Measurements from ENCODE around the gene SUSD3. TPM values are rescaled to one million over a fixed set of nuclear protein-coding genes. Genes with fewer than 3 reads are reported as not detected.

SUSD3 gene
- total and polyA plus RNA-seq, 7 experiments from 2014 or later: 62.8 to 315 (median 78.8) TPM

DNA sequence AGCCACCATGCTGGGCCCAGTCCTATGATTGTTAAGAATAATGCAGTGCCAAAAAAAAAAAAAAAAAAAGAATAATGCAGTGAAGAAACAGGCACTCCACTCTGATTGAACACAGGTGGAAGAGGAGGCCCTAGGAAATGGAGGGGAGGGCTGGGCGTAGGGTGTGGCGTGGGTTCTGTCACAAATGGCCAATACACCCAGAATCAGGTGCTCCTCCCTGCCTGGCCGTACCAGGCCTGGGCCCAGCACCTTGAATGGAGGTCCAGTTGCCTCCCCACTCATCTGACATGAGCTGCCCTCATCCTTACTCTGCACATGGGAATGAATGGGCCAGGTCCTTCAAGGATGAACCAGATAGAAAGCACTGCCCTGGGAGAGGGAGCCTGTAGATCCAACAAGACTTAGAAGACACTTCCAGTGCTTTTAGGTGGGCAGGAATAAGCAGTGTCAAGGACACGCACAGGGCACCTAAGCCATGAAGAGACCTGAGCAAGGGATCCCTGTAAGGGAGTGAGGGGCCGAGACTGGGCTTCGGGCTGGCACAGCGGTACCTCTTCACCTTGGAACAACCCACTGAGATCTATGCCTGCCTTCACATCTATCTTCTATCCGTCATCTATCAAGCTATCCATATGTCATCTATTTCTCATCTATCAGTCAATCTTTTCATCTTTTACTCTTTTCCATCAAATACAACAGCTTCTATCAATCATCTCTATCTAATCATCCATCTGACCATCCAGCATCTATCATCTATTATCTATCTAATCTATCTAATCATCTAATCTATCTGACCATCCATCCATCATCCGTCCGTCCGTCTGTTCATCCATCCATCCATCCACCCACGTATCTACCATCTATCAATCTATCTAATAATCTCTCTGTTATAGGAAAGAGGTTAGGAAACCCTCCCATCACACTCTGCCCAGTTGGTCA lies 59.7 kb downstream of the SUSD3 start:
- peaks cover 17 to 32% (median 28%) of the 10 kb centered on the region in 7 donors for H3K4me1 Mint-ChIP-seq
- H3K4me3 Mint-ChIP-seq: no peak overlapping the region
- DNase-seq (peak in 1 of 9 donors; percentile 3), ATAC-seq (no peak)
- Histone ChIP-seq H3K36me3 (ENCODE audit: control insufficient read depth in 2 of 3, insufficient read depth in 3 of 3, low read length in 3 of 3) (peaks cover 0 to 32% (median 0%) of the 10 kb centered on the region in 3 experiments), H3K27ac (ENCODE audit: low read depth, low read length) (no peak overlapping the region), H3K27me3 (ENCODE audit: control insufficient read depth in 2 of 2, insufficient read depth in 2 of 2, low read length in 2 of 2) (no peaks in the 10 kb centered on the region), H3K9me3 (ENCODE audit: control insufficient read depth in 2 of 3, low read length in 3 of 3) (no peaks in the 10 kb centered on the region), H3K4me3 (ENCODE audit: low read length) (no peak overlapping the region), H3K4me1 (ENCODE audit: control insufficient read depth in 2 of 2, insufficient read depth in 2 of 2, low read length in 2 of 2) (peaks cover 5 to 8% of the 10 kb centered on the region in 2 donors)
- no peaks in the 10 kb centered on the region for H3K27me3 Mint-ChIP-seq
- intact Hi-C loops (cut with micrococcal nuclease): no loop called here
- H3K36me3 Mint-ChIP-seq: peaks cover 0 to 3% (median 0%) of the 10 kb centered on the region in 5 donors
- H3K27ac Mint-ChIP-seq: peak overlapping the region in 7 of 9 donors; percentile 1 to 51 (median 8)
- no peaks in the 10 kb centered on the region for H3K9me3 Mint-ChIP-seq
- CTCF ChIA-PET: interaction anchor here (0.6 to 1.4 kb wide), 4 partner anchors 8 to 263 kb away, joined by 3 to 6 read pairs (median 4); no protein-coding TSS in a partner anchor
- POLR2A ChIA-PET: interaction anchor here (0.7 to 2.0 kb wide), 6 partner anchors 10 to 22 kb away, joined by 3 to 7 read pairs (median 5); partner anchors contain the start of genes CARD19 and NINJ1

DNA sequence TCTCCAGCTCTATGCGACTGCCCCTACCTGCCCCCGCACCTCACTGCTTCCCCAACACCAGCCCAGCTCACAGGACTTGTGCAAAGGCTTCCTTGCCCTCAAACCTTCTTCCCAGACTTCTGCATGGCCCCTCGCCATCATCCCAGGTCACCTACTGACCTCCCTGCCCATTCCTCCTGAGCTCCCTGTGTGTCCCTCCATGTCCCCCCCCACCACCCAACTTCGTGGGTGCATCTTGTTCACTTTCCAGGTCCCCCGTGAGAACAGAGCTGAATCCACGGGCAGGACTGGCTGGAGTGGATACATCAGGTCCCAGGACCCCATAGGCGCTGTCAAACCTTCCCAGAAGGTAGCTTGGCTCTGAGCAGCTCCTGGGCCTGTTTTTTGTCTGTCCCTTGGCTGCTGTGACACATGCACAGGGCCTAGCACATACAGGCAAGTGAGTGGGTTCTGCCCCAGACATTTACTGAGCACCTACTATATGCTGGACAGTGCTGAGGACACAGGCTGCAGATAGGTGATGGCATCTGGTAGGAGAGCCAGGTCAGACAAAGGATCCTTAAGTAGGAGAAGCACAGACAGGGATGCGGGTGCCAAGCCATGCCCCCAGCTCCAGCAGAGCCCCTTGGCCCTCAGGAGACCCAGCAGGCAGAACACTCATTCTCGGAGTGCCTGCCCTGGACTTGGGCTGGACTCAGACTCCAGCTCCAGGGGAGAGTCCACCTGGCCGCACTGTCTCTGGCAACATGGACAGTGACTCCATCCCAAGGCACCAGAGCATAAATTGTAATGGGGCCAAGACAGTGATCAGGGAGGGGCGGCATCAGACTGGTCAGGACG lies 60.6 kb downstream of the SUSD3 start:
- H3K9me3 ChIP-seq (ENCODE audit: control insufficient read depth in 2 of 3, low read length in 3 of 3): no peaks in the 10 kb centered on the region
- H3K27me3 Mint-ChIP-seq: no peaks in the 10 kb centered on the region
- no peaks in the 10 kb centered on the region for H3K9me3 Mint-ChIP-seq
- ATAC-seq (no peak), DNase-seq (peak in 1 of 9 donors; percentile 6)
- CTCF ChIA-PET: interaction anchor here (0.5 to 1.4 kb wide), 3 partner anchors 9 to 147 kb away, joined by 3 to 5 read pairs (median 5); no protein-coding TSS in a partner anchor
- peaks cover 17 to 37% (median 29%) of the 10 kb centered on the region in 7 donors for H3K4me1 Mint-ChIP-seq
- no peak overlapping the region for H3K27ac ChIP-seq (ENCODE audit: low read depth, low read length)
- H3K4me3 ChIP-seq (ENCODE audit: low read length): no peak overlapping the region
- H3K4me1 ChIP-seq (ENCODE audit: control insufficient read depth in 2 of 2, insufficient read depth in 2 of 2, low read length in 2 of 2): peaks cover 5 to 8% of the 10 kb centered on the region in 2 donors
- peak overlapping the region in 3 of 10 donors; percentile 48 to 67 (median 49) for H3K4me3 Mint-ChIP-seq
- H3K36me3 Mint-ChIP-seq: peaks cover 0 to 8% (median 0%) of the 10 kb centered on the region in 5 donors
- POLR2A ChIA-PET: interaction anchor here (0.7 to 2.0 kb wide), 7 partner anchors 10 to 25 kb away, joined by 3 to 7 read pairs (median 3); partner anchors contain the start of genes CARD19 and NINJ1
- H3K27me3 ChIP-seq (ENCODE audit: control insufficient read depth in 2 of 2, insufficient read depth in 2 of 2, low read length in 2 of 2): no peaks in the 10 kb centered on the region
- H3K27ac Mint-ChIP-seq: peak overlapping the region in 7 of 9 donors; percentile 28 to 91 (median 77)
- intact Hi-C loops (cut with micrococcal nuclease): no loop called here
- H3K36me3 ChIP-seq (ENCODE audit: control insufficient read depth in 2 of 3, insufficient read depth in 3 of 3, low read length in 3 of 3): peaks cover 0 to 31% (median 0%) of the 10 kb centered on the region in 3 experiments

DNA sequence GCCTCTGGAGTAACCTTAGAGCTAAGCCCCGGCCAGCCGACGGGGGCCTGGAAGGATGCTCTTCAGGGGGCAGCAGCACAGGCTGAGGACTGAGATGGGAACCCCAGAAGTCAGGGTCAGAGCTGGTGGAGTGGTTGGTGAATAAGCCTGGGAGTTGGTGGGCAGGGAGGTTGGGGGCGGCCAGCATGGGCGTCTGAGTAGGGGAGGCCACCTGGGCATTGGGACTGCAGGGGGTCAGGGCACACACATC lies 61.1 kb downstream of the SUSD3 start:
- H3K4me1 Mint-ChIP-seq: peaks cover 18 to 38% (median 29%) of the 10 kb centered on the region in 7 donors
- peaks cover 5 to 9% of the 10 kb centered on the region in 2 donors for H3K4me1 ChIP-seq (ENCODE audit: control insufficient read depth in 2 of 2, insufficient read depth in 2 of 2, low read length in 2 of 2)
- no peak overlapping the region for H3K27ac ChIP-seq (ENCODE audit: low read depth, low read length)
- peaks cover 0 to 34% (median 1%) of the 10 kb centered on the region in 3 experiments for H3K36me3 ChIP-seq (ENCODE audit: control insufficient read depth in 2 of 3, insufficient read depth in 3 of 3, low read length in 3 of 3)
- no peaks in the 10 kb centered on the region for H3K27me3 ChIP-seq (ENCODE audit: control insufficient read depth in 2 of 2, insufficient read depth in 2 of 2, low read length in 2 of 2)
- peak overlapping the region; percentile 28 to 91 (median 82) for H3K27ac Mint-ChIP-seq
- no peaks in the 10 kb centered on the region for H3K9me3 Mint-ChIP-seq
- H3K36me3 Mint-ChIP-seq: peaks cover 0 to 11% (median 0%) of the 10 kb centered on the region in 5 donors
- no peak for ATAC-seq
- ChIA-PET CTCF (interaction anchor here (0.8 to 1.4 kb wide), 4 partner anchors 10 to 12 kb away, joined by 3 to 6 read pairs (median 4); no protein-coding TSS in a partner anchor), POLR2A (interaction anchor here (0.7 to 2.0 kb wide), 6 partner anchors 9 to 25 kb away, joined by 3 to 7 read pairs (median 4); partner anchors contain the start of genes CARD19 and NINJ1)
- peak overlapping the region in 5 of 10 donors; percentile 5 to 67 (median 48) for H3K4me3 Mint-ChIP-seq
- no peak overlapping the region for H3K4me3 ChIP-seq (ENCODE audit: low read length)
- intact Hi-C loops (cut with micrococcal nuclease): no loop called here
- no peak for DNase-seq
- H3K9me3 ChIP-seq (ENCODE audit: control insufficient read depth in 2 of 3, low read length in 3 of 3): no peaks in the 10 kb centered on the region
- no peaks in the 10 kb centered on the region for H3K27me3 Mint-ChIP-seq

DNA sequence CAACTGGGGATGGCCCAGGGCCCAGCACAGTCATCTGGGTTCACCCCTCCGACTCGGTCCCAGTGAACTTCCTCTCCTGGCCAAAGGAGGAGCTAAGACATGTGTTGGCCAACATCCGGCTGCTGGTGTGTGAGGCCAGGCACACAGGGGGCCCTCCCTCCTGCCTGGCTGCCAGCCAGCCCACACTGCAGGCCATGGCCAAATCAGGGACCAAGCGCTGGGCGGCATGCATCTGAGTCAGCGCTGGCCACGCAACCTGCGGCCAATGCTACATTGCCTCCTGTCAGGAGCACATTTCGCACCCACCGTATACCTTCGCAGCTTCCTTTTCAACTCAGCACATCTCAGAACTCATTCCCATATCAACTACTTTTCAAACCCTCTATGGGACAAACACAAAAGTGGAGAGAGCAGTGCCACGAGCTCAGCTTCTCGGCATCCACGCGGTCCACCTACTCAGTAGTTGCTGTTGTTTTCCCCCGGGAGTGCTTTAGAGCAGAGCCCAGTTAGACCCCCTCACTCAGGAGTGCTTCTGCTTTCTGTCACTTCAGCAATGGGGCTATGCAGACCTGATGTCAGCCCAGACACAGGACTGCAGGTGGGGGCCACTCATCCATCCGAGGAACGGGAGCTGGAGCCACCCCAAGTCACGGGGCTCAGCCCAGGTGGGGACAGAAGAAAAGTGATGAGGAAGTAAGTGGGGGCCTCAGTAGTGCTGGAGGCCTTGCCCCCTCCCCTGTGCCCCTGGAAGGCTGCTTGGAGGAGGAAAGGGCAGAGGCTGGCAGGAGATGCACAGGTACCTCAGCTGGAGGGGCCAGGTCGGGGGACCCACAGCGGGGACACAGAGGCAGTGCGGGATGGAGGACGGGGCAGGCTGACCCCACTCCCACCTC lies 61.7 kb downstream of the SUSD3 start:
- Mint-ChIP-seq H3K27me3 (no peaks in the 10 kb centered on the region), H3K9me3 (no peaks in the 10 kb centered on the region), H3K4me1 (peaks cover 17 to 36% (median 28%) of the 10 kb centered on the region in 7 donors), H3K4me3 (peak overlapping the region in 6 of 10 donors; percentile 5 to 67 (median 37)), H3K36me3 (peaks cover 0 to 15% (median 0%) of the 10 kb centered on the region in 5 donors), H3K27ac (peak overlapping the region; percentile 28 to 91 (median 82))
- no peak overlapping the region for H3K27ac ChIP-seq (ENCODE audit: low read depth, low read length)
- DNase-seq: peak in 1 of 9 donors; percentile 49
- H3K36me3 ChIP-seq (ENCODE audit: control insufficient read depth in 2 of 3, insufficient read depth in 3 of 3, low read length in 3 of 3): peaks cover 0 to 39% (median 7%) of the 10 kb centered on the region in 3 experiments
- POLR2A ChIA-PET: interaction anchor here (0.6 to 2.0 kb wide), 6 partner anchors 9 to 182 kb away, joined by 3 to 7 read pairs (median 4); partner anchors contain the start of genes CARD19 and NINJ1
- CTCF ChIA-PET: interaction anchor here (0.8 to 1.2 kb wide), 3 partner anchors 10 to 12 kb away, joined by 3 to 6 read pairs (median 3); no protein-coding TSS in a partner anchor
- no peak overlapping the region for H3K4me3 ChIP-seq (ENCODE audit: low read length)
- intact Hi-C loops (cut with micrococcal nuclease): no loop called here
- peaks cover 5 to 14% of the 10 kb centered on the region in 2 donors for H3K4me1 ChIP-seq (ENCODE audit: control insufficient read depth in 2 of 2, insufficient read depth in 2 of 2, low read length in 2 of 2)
- ATAC-seq: peak; percentile 76
- H3K27me3 ChIP-seq (ENCODE audit: control insufficient read depth in 2 of 2, insufficient read depth in 2 of 2, low read length in 2 of 2): no peaks in the 10 kb centered on the region
- H3K9me3 ChIP-seq (ENCODE audit: control insufficient read depth in 2 of 3, low read length in 3 of 3): no peaks in the 10 kb centered on the region

DNA sequence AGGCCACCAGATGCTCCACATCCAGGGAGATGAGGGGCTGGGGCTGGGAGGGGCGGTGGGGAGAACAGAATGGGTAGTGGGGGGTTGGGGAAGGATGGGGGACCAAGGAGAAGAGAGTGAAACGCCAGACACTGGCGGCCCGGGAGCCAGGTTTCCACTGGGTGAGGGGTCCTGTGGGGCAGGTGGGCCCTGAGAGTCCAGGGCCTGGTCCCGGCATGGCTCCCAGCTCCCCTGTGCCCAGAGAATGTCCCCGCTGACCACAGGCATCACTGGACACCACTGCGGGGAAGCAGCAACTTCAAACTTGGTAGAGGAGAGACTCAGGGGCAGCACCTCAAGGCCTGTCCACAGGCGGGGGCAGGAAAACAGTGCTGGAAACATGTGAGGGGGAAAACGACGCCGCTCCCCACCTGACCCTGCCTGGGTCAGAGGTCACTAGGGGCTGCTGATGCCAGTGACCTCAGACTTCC lies 62.4 kb downstream of the SUSD3 start:
- H3K27me3 ChIP-seq (ENCODE audit: control insufficient read depth in 2 of 2, insufficient read depth in 2 of 2, low read length in 2 of 2): no peaks in the 10 kb centered on the region
- Mint-ChIP-seq H3K27me3 (no peaks in the 10 kb centered on the region), H3K4me1 (peaks cover 21 to 41% (median 31%) of the 10 kb centered on the region in 7 donors), H3K36me3 (peaks cover 0 to 15% (median 0%) of the 10 kb centered on the region in 5 donors), H3K4me3 (peak overlapping the region in 1 of 10 donors; percentile 51), H3K27ac (peak overlapping the region in 1 of 9 donors; percentile 78), H3K9me3 (no peaks in the 10 kb centered on the region)
- DNase-seq (peak in 1 of 9 donors; percentile 6), ATAC-seq (no peak)
- H3K36me3 ChIP-seq (ENCODE audit: control insufficient read depth in 2 of 3, insufficient read depth in 3 of 3, low read length in 3 of 3): peaks cover 0 to 41% (median 13%) of the 10 kb centered on the region in 3 experiments
- H3K4me1 ChIP-seq (ENCODE audit: control insufficient read depth in 2 of 2, insufficient read depth in 2 of 2, low read length in 2 of 2): peaks cover 9 to 21% of the 10 kb centered on the region in 2 donors
- no peak overlapping the region for H3K27ac ChIP-seq (ENCODE audit: low read depth, low read length)
- ChIA-PET POLR2A (interaction anchor here (0.6 to 0.9 kb wide), 2 partner anchors 13 to 182 kb away, joined by 3 to 4 read pairs; partner anchors contain the start of gene NINJ1), CTCF (no interaction called here)
- no peak overlapping the region for H3K4me3 ChIP-seq (ENCODE audit: low read length)
- intact Hi-C loops (cut with micrococcal nuclease): no loop called here
- H3K9me3 ChIP-seq (ENCODE audit: control insufficient read depth in 2 of 3, low read length in 3 of 3): no peaks in the 10 kb centered on the region

Measured in naive thymus-derived CD4-positive, alpha-beta T cell (primary cell).